Stimulated activated CD4-positive, alpha-beta T cell treated with anti-CD3 and anti-CD28 coated beads, Interleukin-4, amount 100 ng/mL, for 48 hours (primary cell): Measurements from ENCODE around the gene TMEM135.
"Not testable (repeated sequence)": the region's sequence is repeated elsewhere in the genome, so short reads cannot be mapped to it uniquely, and the experiment has no call there.

Experiments
- DNase-seq, 2 donors: peaks; one replicate each; pipeline ENCODE4 v3.0.0-alpha.2; 2020; ENCODE audit warnings: low read depth in 2 of 2

TMEM135 gene

GRCh38 chr11:87076874-87077429 is 39.2 kb downstream of the TMEM135 start:
- no peak for DNase-seq

- no peak for DNase-seq
These were observed 43.6 kb downstream of the TMEM135 start for GRCh38 chr11:87081358-87081757.

GRCh38 chr11:87082590-87082989 is 44.9 kb downstream of the TMEM135 start:
- no peak for DNase-seq

- no peak for DNase-seq
These were observed 45.3 kb downstream of the TMEM135 start for GRCh38 chr11:87083029-87083428.

- DNase-seq: no peak
These were observed 54.4 kb downstream of the TMEM135 start for GRCh38 chr11:87092159-87092558.

GRCh38 chr11:87092567-87092966 is 54.8 kb downstream of the TMEM135 start:
- DNase-seq: no peak

- peak; percentile 3 to 10 for DNase-seq
These were observed 59.8 kb downstream of the TMEM135 start for GRCh38 chr11:87097582-87097981.

- DNase-seq: no peak
These were observed 64.3 kb downstream of the TMEM135 start for GRCh38 chr11:87101956-87102580.

GRCh38 chr11:87105826-87106225 is 68.1 kb downstream of the TMEM135 start:
- not testable (repeated sequence) for DNase-seq

GRCh38 chr11:87107379-87107778 is 69.6 kb downstream of the TMEM135 start:
- DNase-seq: not testable (repeated sequence)

- no peak for DNase-seq
These were observed 72.9 kb downstream of the TMEM135 start for GRCh38 chr11:87110443-87111131.

- no peak for DNase-seq
These were observed 76.4 kb downstream of the TMEM135 start for GRCh38 chr11:87114093-87114492.

GRCh38 chr11:87116185-87116584 is 78.5 kb downstream of the TMEM135 start:
- no peak for DNase-seq

GRCh38 chr11:87120937-87121336 is 83.2 kb downstream of the TMEM135 start:
- DNase-seq: no peak

GRCh38 chr11:87122852-87123251 is 85.1 kb downstream of the TMEM135 start:
- DNase-seq: no peak

- DNase-seq: no peak
These were observed 87.5 kb downstream of the TMEM135 start for GRCh38 chr11:87125257-87125656.

GRCh38 chr11:87127101-87127500 is 89.4 kb downstream of the TMEM135 start:
- no peak for DNase-seq

GRCh38 chr11:87128372-87128771 is 90.6 kb downstream of the TMEM135 start:
- DNase-seq: no peak

GRCh38 chr11:87134524-87135106 is 96.9 kb downstream of the TMEM135 start:
- DNase-seq: no peak

GRCh38 chr11:87136236-87136635 is 98.5 kb downstream of the TMEM135 start:
- no peak for DNase-seq

GRCh38 chr11:87137711-87138110 is 100.0 kb downstream of the TMEM135 start:
- no peak for DNase-seq

- no peak for DNase-seq
These were observed 101.7 kb downstream of the TMEM135 start for GRCh38 chr11:87139475-87139874.

GRCh38 chr11:87141322-87141721 is 103.6 kb downstream of the TMEM135 start:
- DNase-seq: no peak
